Mesenchymal stem cell (in vitro differentiated cells and primary cell): Measurements from ENCODE around the gene CYB561A3.
"Not testable (repeated sequence)": the region's sequence is repeated elsewhere in the genome, so short reads cannot be mapped to it uniquely, and the experiment has no call there.

ENCODE experiments used
- DNase-seq: peaks from one replicate; pipeline ENCODE4 v3.0.0-alpha.2; 2013
- H2AFZ ChIP-seq: one replicate; pipeline ENCODE4 v1.6.1; 2013; ENCODE audit warnings: low read depth, mild to moderate bottlenecking, control low read depth, inconsistent platforms, low read length, moderate library complexity
- H2AK5ac ChIP-seq: 2 replicates; pipeline ENCODE4 v1.6.1; 2013; ENCODE audit warnings: low read length, moderate library complexity, mild to moderate bottlenecking, inconsistent platforms; ENCODE audit not compliant: severe bottlenecking
- H2BK120ac ChIP-seq: one replicate; pipeline ENCODE4 v1.6.1; 2013; ENCODE audit warnings: low read depth, mild to moderate bottlenecking, inconsistent platforms, low read length, moderate library complexity
- H2BK12ac ChIP-seq, 2 experiments: one replicate each; pipeline ENCODE4 v1.6.1; 2013; ENCODE audit warnings: inconsistent platforms in 2 of 2, low read length in 2 of 2, mild to moderate bottlenecking in 2 of 2, moderate library complexity in 2 of 2, control low read depth in 1 of 2
- H2BK15ac ChIP-seq: one replicate; pipeline ENCODE4 v1.6.1; 2013; ENCODE audit warnings: mild to moderate bottlenecking, low read depth, inconsistent platforms; ENCODE audit not compliant: poor library complexity, severe bottlenecking
- H2BK5ac ChIP-seq: 2 replicates; pipeline ENCODE4 v1.6.1; 2013; ENCODE audit warnings: low read depth, mild to moderate bottlenecking, low read length, control low read depth, inconsistent platforms; ENCODE audit not compliant: poor library complexity, severe bottlenecking
- H3K14ac ChIP-seq, 2 experiments: one replicate each; pipeline ENCODE4 v1.6.1; 2013; ENCODE audit warnings: inconsistent platforms in 2 of 2, low read length in 2 of 2, control low read depth in 1 of 2, mild to moderate bottlenecking in 1 of 2, moderate library complexity in 1 of 2
- H3K18ac ChIP-seq, 2 experiments: one replicate each; pipeline ENCODE4 v1.6.1; 2013; ENCODE audit warnings: inconsistent platforms in 2 of 2, low read length in 2 of 2, control low read depth in 1 of 2, low read depth in 1 of 2, mild to moderate bottlenecking in 1 of 2
- H3K23ac ChIP-seq, 2 experiments: one replicate each; pipeline ENCODE4 v1.6.1; 2013; ENCODE audit warnings: inconsistent platforms in 2 of 2, low read length in 2 of 2, mild to moderate bottlenecking in 2 of 2, moderate library complexity in 2 of 2, control low read depth in 1 of 2
- H3K27ac ChIP-seq: 2 replicates; pipeline ENCODE4 v1.5.1; 2013; ENCODE audit warnings: mild to moderate bottlenecking, moderate library complexity, low read length, control low read depth, inconsistent platforms; ENCODE audit not compliant: poor library complexity, severe bottlenecking
- H3K27me3 ChIP-seq, 2 experiments: 2 replicates each; pipeline versions ENCODE4 v1.6.1 to v1.7.0; 2013; ENCODE audit warnings: low read length in 2 of 2, mild to moderate bottlenecking in 2 of 2, moderate library complexity in 2 of 2, control low read depth in 1 of 2, inconsistent platforms in 1 of 2; ENCODE audit not compliant: control insufficient read depth in 1 of 2, insufficient read depth in 1 of 2
- H3K36me3 ChIP-seq, 2 experiments: 2 replicates each; pipeline versions ENCODE4 v1.6.1 to v1.7.0; 2013; ENCODE audit warnings: low read length in 2 of 2, control low read depth in 1 of 2, inconsistent platforms in 1 of 2, low read depth in 1 of 2, mild to moderate bottlenecking in 1 of 2; ENCODE audit not compliant: insufficient read depth in 2 of 2, control insufficient read depth in 1 of 2
- H3K4ac ChIP-seq, 2 experiments: one replicate each; pipeline ENCODE4 v1.6.1; 2013; ENCODE audit warnings: inconsistent platforms in 2 of 2, low read length in 2 of 2, mild to moderate bottlenecking in 2 of 2, moderate library complexity in 2 of 2, control low read depth in 1 of 2, low read depth in 1 of 2
- H3K4me1 ChIP-seq: 2 replicates; pipeline ENCODE4 v1.6.1; 2013; ENCODE audit warnings: low read depth, low read length, control low read depth; ENCODE audit not compliant: control insufficient read depth, insufficient read depth
- H3K4me2 ChIP-seq: 2 replicates; pipeline ENCODE4 v1.6.1; 2013; ENCODE audit warnings: low read length, mild to moderate bottlenecking, inconsistent platforms; ENCODE audit not compliant: poor library complexity, severe bottlenecking
- H3K4me3 ChIP-seq, 2 experiments: 2 replicates each; pipeline versions ENCODE4 v1.5.1 to v1.7.0; 2013; ENCODE audit warnings: low read length in 2 of 2, mild to moderate bottlenecking in 2 of 2, control low read depth in 1 of 2, low read depth in 1 of 2; ENCODE audit not compliant: insufficient read depth in 1 of 2
- H3K79me1 ChIP-seq: replicated peaks from 2 replicates; pipeline ENCODE4 v1.6.1; 2013; ENCODE audit warnings: mild to moderate bottlenecking, control low read depth, low read length, inconsistent platforms; ENCODE audit not compliant: poor library complexity, severe bottlenecking
- H3K9ac ChIP-seq: 2 replicates; pipeline ENCODE4 v1.7.0; 2013; ENCODE audit warnings: mild to moderate bottlenecking, low read length, moderate library complexity
- H3K9me3 ChIP-seq: 2 replicates; pipeline ENCODE4 v1.7.0; 2013; ENCODE audit warnings: mild to moderate bottlenecking, low read length; ENCODE audit not compliant: control insufficient read depth
- H4K8ac ChIP-seq: one replicate; pipeline ENCODE4 v1.6.1; 2013; ENCODE audit warnings: inconsistent platforms, mild to moderate bottlenecking, low read length, moderate library complexity
- H4K91ac ChIP-seq: one replicate; pipeline ENCODE4 v1.6.1; 2013; ENCODE audit warnings: mild to moderate bottlenecking, low read length, inconsistent platforms
- WGBS: methylation state at CpG from one replicate; pipeline ENCODE4 v1.1.7; 2013; ENCODE audit warnings: mixed read lengths; 5-methylcytosine and 5-hydroxymethylcytosine counted together

CYB561A3 gene

GRCh38 chr11:61392981-61393595 is 31.4 kb upstream of the CYB561A3 start:
- peak overlapping the region; percentile 95 for H3K9ac ChIP-seq
- no peaks in the 10 kb centered on the region for H3K27me3 ChIP-seq
- H2BK12ac ChIP-seq, result no peak overlapping the region
- H3K4me1 ChIP-seq, result peaks cover 2% of the 10 kb centered on the region
- no peak overlapping the region for H3K27ac ChIP-seq
- H3K4me3 ChIP-seq, result peak overlapping the region; percentile 80 to 95
- DNase-seq, result peak; percentile 50
- no peak overlapping the region for H3K23ac ChIP-seq
- peak overlapping the region; percentile 90 for H2AFZ ChIP-seq
- no peak overlapping the region for H3K4ac ChIP-seq
- no peak overlapping the region for H3K14ac ChIP-seq
- WGBS, result 8% methylated on average over 14 of the region's 15 CpGs
- no peak overlapping the region for H4K91ac ChIP-seq
- no peak overlapping the region for H2BK5ac ChIP-seq
- H3K36me3 ChIP-seq, result peaks cover 14 to 28% of the 10 kb centered on the region in 2 experiments
- no peaks in the 10 kb centered on the region for H3K9me3 ChIP-seq
- peaks cover 14% of the 10 kb centered on the region for H3K79me1 ChIP-seq
- peak overlapping the region; percentile 84 for H2BK15ac ChIP-seq
- H3K4me2 ChIP-seq, result peak overlapping the region; percentile 75
- no peak overlapping the region for H2BK120ac ChIP-seq
- H4K8ac ChIP-seq, result peak overlapping the region; percentile 89
- no peak overlapping the region for H2AK5ac ChIP-seq
- peak overlapping the region in 1 of 2 experiments; percentile 29 for H3K18ac ChIP-seq

GRCh38 chr11:61390161-61390560 is 28.5 kb upstream of the CYB561A3 start:
- Histone ChIP-seq H3K27ac (no peak overlapping the region), H2BK5ac (no peak overlapping the region), H3K23ac (no peak overlapping the region), H3K4me1 (peaks cover 5% of the 10 kb centered on the region), H3K4me3 (no peak overlapping the region), H3K27me3 (no peaks in the 10 kb centered on the region), H2AK5ac (no peak overlapping the region), H2BK15ac (no peak overlapping the region), H3K36me3 (peaks cover 6 to 12% of the 10 kb centered on the region in 2 experiments), H3K9me3 (no peaks in the 10 kb centered on the region), H3K4me2 (no peak overlapping the region), H2AFZ (no peak overlapping the region), H3K14ac (no peak overlapping the region), H3K18ac (no peak overlapping the region), H2BK12ac (no peak overlapping the region), H4K91ac (no peak overlapping the region), H3K79me1 (peaks cover 10% of the 10 kb centered on the region), H4K8ac (no peak overlapping the region), H3K4ac (no peak overlapping the region), H3K9ac (no peak overlapping the region), H2BK120ac (no peak overlapping the region)
- DNase-seq, result peak; percentile 22
- 83% methylated on average over 1 of the region's 1 CpG for WGBS

- no peak overlapping the region for H3K4me3 ChIP-seq
- no peak overlapping the region for H3K4me2 ChIP-seq
- peaks cover 2% of the 10 kb centered on the region for H3K4me1 ChIP-seq
- H4K8ac ChIP-seq, result no peak overlapping the region
- no peak overlapping the region for H3K4ac ChIP-seq
- H3K14ac ChIP-seq, result no peak overlapping the region
- H3K27ac ChIP-seq, result no peak overlapping the region
- no peak overlapping the region for H3K18ac ChIP-seq
- no peaks in the 10 kb centered on the region for H3K79me1 ChIP-seq
- no peak overlapping the region for H2AFZ ChIP-seq
- H2BK15ac ChIP-seq, result no peak overlapping the region
- peak; percentile 30 for DNase-seq
- no peak overlapping the region for H4K91ac ChIP-seq
- H2BK12ac ChIP-seq, result no peak overlapping the region
- H2BK5ac ChIP-seq, result no peak overlapping the region
- no peak overlapping the region for H2BK120ac ChIP-seq
- 89% methylated on average over 15 of the region's 15 CpGs for WGBS
- H3K23ac ChIP-seq, result no peak overlapping the region
- no peak overlapping the region for H2AK5ac ChIP-seq
- peaks cover 0 to 4% of the 10 kb centered on the region in 2 experiments for H3K36me3 ChIP-seq
- H3K9me3 ChIP-seq, result no peaks in the 10 kb centered on the region
- no peaks in the 10 kb centered on the region for H3K27me3 ChIP-seq
- no peak overlapping the region for H3K9ac ChIP-seq
Observed at GRCh38 chr11:61384271-61385242, 22.9 kb upstream of the CYB561A3 start.

GRCh38 chr11:61383859-61384258 is 22.2 kb upstream of the CYB561A3 start:
- H4K8ac ChIP-seq, H3K14ac ChIP-seq, H3K4me1 ChIP-seq, H2AK5ac ChIP-seq, H2BK5ac ChIP-seq, H3K4me3 ChIP-seq, H2BK15ac ChIP-seq, H3K4me2 ChIP-seq, DNase-seq, H2BK12ac ChIP-seq, H3K23ac ChIP-seq, H3K9ac ChIP-seq, H3K9me3 ChIP-seq, H3K18ac ChIP-seq, H3K27ac ChIP-seq, H3K27me3 ChIP-seq, H3K79me1 ChIP-seq, H3K4ac ChIP-seq, H2BK120ac ChIP-seq, H2AFZ ChIP-seq, H4K91ac ChIP-seq, H3K36me3 ChIP-seq: not testable (repeated sequence)
- WGBS, result 85% methylated on average over 5 of the region's 5 CpGs
